Measurements from ENCODE around the gene TARP.
A peak's percentile ranks its signal among the peaks of the same experiment; 100 is the strongest.

The TARP gene

DNA sequence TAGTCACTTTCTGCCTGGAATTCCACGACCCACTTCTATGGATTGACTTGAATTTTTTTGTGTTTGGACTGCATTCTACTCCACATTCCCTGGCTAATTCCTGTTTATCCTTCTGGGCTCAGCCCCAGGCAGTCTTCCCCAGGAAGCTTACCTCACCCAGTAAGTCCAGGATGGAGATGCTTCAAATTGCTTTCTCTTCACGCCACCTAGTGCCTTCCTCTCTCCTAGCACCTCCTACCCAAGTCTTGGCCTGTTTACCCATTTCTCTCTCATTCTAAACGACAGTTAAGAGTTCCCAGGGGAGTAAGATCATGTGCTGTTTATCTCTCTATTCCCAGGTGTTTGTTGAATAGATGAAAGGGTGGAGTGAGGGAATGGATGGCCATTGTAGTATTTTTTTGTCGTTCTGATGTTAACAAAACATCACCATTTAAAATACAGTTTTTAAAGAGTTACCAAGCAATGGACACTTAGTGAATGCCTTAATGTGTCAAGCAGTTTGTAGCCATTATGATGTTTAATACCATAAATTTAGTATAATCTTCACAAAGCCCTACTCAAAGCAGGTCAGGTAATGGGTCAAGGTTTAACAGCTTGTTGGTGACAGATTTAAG lies 45.5 kb upstream of the TARP start:
- DNase-seq (ENCODE audit: extremely low read depth, low read depth), result peak; percentile 61
- TF ChIP-seq CTCF (IDR thresholded peaks at IDR 0.05; ENCODE audit: low read depth, low read length), result peak; percentile 82

GRCh38 chr7:38318241-38318640 lies 44.8 kb upstream of the TARP start:
- TF ChIP-seq CTCF (IDR thresholded peaks at IDR 0.05; ENCODE audit: low read depth, low read length), result no peak
- DNase-seq (ENCODE audit: extremely low read depth, low read depth), result no peak

DNA sequence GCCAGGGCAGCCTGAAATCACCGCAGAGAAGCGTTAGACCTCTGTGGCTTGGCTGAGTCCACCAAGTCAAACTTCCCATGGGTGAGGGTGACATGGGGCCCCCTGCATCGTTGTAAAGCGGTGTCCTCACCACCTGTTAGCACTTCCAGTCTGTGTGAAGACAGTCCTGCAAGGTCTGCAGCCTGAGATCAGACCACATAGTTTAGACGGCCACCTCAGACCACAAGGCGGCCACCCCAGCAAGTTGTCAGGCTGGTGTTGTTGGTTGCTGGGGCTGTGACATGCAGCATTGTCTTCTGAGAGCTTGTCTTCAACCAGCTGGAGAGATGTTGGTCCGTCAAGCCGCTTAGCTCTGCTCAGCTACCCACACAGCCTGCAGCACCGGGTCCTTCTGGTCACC lies 44.1 kb upstream of the TARP start:
- no peak for DNase-seq (ENCODE audit: extremely low read depth, low read depth)
- no peak for TF ChIP-seq CTCF (IDR thresholded peaks at IDR 0.05; ENCODE audit: low read depth, low read length)

DNA sequence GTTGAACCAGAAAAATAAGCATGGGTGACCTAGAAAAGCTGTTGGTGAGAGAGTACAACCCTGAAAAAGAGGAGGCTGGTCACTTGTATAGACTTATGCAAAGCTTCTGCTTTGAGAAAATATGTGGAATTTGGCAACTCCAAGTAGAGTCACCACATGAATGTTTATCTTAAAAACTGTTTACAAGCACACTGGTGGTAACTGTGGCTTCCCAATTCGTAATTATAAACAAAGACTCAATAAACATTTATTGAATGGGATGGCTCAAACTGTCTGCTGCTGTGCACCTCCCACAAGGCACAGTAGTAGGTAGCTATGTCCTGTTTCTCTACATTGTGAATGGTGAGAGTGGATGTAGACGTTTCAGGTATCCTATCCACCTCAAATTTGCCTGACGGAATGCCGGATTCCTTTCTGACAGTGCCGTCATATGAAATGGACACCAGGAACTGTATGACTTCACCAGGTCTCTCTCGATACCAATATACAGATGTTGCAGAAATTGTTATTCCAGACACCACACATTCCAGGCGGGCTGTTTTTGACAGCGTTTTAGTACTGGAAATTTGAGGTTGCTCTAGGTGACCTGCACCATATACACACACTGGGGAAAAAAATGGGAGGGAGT lies 43.4 kb upstream of the TARP start:
- no peak for DNase-seq (ENCODE audit: extremely low read depth, low read depth)
- no peak for TF ChIP-seq CTCF (IDR thresholded peaks at IDR 0.05; ENCODE audit: low read depth, low read length)

- no peak for TF ChIP-seq CTCF (IDR thresholded peaks at IDR 0.05; ENCODE audit: low read depth, low read length)
- DNase-seq (ENCODE audit: extremely low read depth, low read depth), result no peak
Measured at GRCh38 chr7:38315410-38315809, 42.0 kb upstream of the TARP start.

- DNase-seq (ENCODE audit: extremely low read depth, low read depth), result no peak
- TF ChIP-seq CTCF (IDR thresholded peaks at IDR 0.05; ENCODE audit: low read depth, low read length), result no peak
Measured at GRCh38 chr7:38312821-38313220, 39.4 kb upstream of the TARP start.

GRCh38 chr7:38311329-38311937 lies 38.0 kb upstream of the TARP start:
- DNase-seq (ENCODE audit: extremely low read depth, low read depth), result no peak
- no peak for TF ChIP-seq CTCF (IDR thresholded peaks at IDR 0.05; ENCODE audit: low read depth, low read length)

Measured in AG09319 (cell line).